Endodermal cell (in vitro differentiated cells): Measurements from ENCODE around the gene GLYATL2. TPM values are rescaled to one million over a fixed set of nuclear protein-coding genes. Genes with fewer than 3 reads are reported as not detected.

Experiments
- DNase-seq: peaks from one replicate; pipeline ENCODE4 v3.0.0-alpha.2; 2017
- H3K27ac ChIP-seq: 2 replicates; pipeline ENCODE4 v1.5.1; 2013; ENCODE audit warnings: mild to moderate bottlenecking, low read depth, low read length, moderate library complexity
- H3K27me3 ChIP-seq: 2 replicates; pipeline ENCODE4 v1.6.1; 2013; ENCODE audit warnings: mild to moderate bottlenecking, low read length, moderate library complexity; ENCODE audit not compliant: insufficient read depth, control insufficient read depth, poor library complexity, severe bottlenecking
- H3K36me3 ChIP-seq: 2 replicates; pipeline ENCODE4 v1.7.0; 2013; ENCODE audit warnings: mild to moderate bottlenecking, low read length, moderate library complexity; ENCODE audit not compliant: control insufficient read depth, insufficient read depth
- H3K4me1 ChIP-seq: one replicate; pipeline ENCODE4 v1.7.0; 2013; ENCODE audit warnings: low read length; ENCODE audit not compliant: control insufficient read depth, insufficient read depth
- H3K4me3 ChIP-seq: 2 replicates; pipeline ENCODE4 v1.5.1; 2013; ENCODE audit warnings: mild to moderate bottlenecking, low read length, moderate library complexity
- H3K9ac ChIP-seq: 2 replicates; pipeline ENCODE4 v1.6.1; 2013; ENCODE audit warnings: mild to moderate bottlenecking, low read length, moderate library complexity; ENCODE audit not compliant: poor library complexity, severe bottlenecking; ENCODE audit errors: extremely low read depth
- H3K9me3 ChIP-seq: 2 replicates; pipeline ENCODE4 v1.6.1; 2013; ENCODE audit warnings: mild to moderate bottlenecking, low read length, moderate library complexity; ENCODE audit not compliant: control insufficient read depth
- H3K27ac Mint-ChIP-seq: 2 replicates; pipeline ENCODE4 v1.8.0; 2020; ENCODE audit warnings: mixed read lengths
- H3K27me3 Mint-ChIP-seq: 2 replicates; pipeline ENCODE4 v1.8.0; 2021; ENCODE audit warnings: mild to moderate bottlenecking, mixed read lengths; ENCODE audit not compliant: insufficient read depth
- H3K36me3 Mint-ChIP-seq: 2 replicates; pipeline ENCODE4 v1.8.0; 2020; ENCODE audit warnings: low read depth, mixed read lengths
- H3K4me1 Mint-ChIP-seq: 2 replicates; pipeline ENCODE4 v1.8.0; 2020; ENCODE audit warnings: mixed read lengths
- H3K4me3 Mint-ChIP-seq: 2 replicates; pipeline ENCODE4 v1.8.0; 2020; ENCODE audit warnings: mild to moderate bottlenecking, moderate library complexity, mixed read lengths
- H3K9me3 Mint-ChIP-seq: 2 replicates; pipeline ENCODE4 v1.8.0; 2020; ENCODE audit warnings: mild to moderate bottlenecking, mixed read lengths
- WGBS, 2 experiments: methylation state at CpG; one replicate each; pipeline versions ENCODE4 v1.1.5 to v1.1.7; 2013; ENCODE audit warnings: missing lambda C conversion rate in 2 of 2, mixed read lengths in 1 of 2; ENCODE audit not compliant: insufficient coverage in 1 of 2, insufficient read length in 1 of 2; 5-methylcytosine and 5-hydroxymethylcytosine counted together
- total RNA-seq, 2 donors: library from RNA; stranded (reverse); fragmentation: NEBNext Ultra II Directional in 1 of 2; extraction: Animal tissue kit (Norgen Biotek cat#: 25700) in 1 of 2; gene quantifications; 2 replicates in 1 of 2; 3 replicates in 1 of 2; pipeline ENCODE4 v1.2.1, GENCODE V29; 2021
- TF ChIP-seq, protein P1 (sequence below): fragments of 200-600 bp; sonication (generic); conservative IDR thresholded peaks from 2 replicates; pipeline ENCODE4 v1.5.0; 2021; ENCODE audit warnings: antibody characterized with exemption, mild to moderate bottlenecking

The GLYATL2 gene
- total RNA-seq, 2 donors from 2014 or later: 0.35 to 1.4 TPM

GRCh38 chr11:58801974-58802545, 42.4 kb downstream of the GLYATL2 start:
- Histone ChIP-seq H3K9me3 (peaks cover 80% of the 10 kb centered on the region), H3K4me3 (no peak overlapping the region), H3K27ac (no peak overlapping the region), H3K4me1 (no peaks in the 10 kb centered on the region), H3K27me3 (no peaks in the 10 kb centered on the region), H3K9ac (no peak overlapping the region), H3K36me3 (no peaks in the 10 kb centered on the region)
- Mint-ChIP-seq H3K36me3 (no peaks in the 10 kb centered on the region), H3K27me3 (no peaks in the 10 kb centered on the region), H3K4me1 (no peaks in the 10 kb centered on the region), H3K4me3 (no peak overlapping the region), H3K9me3 (peaks cover 63% of the 10 kb centered on the region), H3K27ac (no peak overlapping the region)
- DNase-seq: no peak
- TF ChIP-seq, protein P1, sequence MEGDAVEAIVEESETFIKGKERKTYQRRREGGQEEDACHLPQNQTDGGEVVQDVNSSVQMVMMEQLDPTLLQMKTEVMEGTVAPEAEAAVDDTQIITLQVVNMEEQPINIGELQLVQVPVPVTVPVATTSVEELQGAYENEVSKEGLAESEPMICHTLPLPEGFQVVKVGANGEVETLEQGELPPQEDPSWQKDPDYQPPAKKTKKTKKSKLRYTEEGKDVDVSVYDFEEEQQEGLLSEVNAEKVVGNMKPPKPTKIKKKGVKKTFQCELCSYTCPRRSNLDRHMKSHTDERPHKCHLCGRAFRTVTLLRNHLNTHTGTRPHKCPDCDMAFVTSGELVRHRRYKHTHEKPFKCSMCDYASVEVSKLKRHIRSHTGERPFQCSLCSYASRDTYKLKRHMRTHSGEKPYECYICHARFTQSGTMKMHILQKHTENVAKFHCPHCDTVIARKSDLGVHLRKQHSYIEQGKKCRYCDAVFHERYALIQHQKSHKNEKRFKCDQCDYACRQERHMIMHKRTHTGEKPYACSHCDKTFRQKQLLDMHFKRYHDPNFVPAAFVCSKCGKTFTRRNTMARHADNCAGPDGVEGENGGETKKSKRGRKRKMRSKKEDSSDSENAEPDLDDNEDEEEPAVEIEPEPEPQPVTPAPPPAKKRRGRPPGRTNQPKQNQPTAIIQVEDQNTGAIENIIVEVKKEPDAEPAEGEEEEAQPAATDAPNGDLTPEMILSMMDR: no peak
- WGBS, 2 experiments: 73% methylated on average over 3 of the region's 4 CpGs; no CpG with 5 or more reads in 1 of the 2 experiments

DNA sequence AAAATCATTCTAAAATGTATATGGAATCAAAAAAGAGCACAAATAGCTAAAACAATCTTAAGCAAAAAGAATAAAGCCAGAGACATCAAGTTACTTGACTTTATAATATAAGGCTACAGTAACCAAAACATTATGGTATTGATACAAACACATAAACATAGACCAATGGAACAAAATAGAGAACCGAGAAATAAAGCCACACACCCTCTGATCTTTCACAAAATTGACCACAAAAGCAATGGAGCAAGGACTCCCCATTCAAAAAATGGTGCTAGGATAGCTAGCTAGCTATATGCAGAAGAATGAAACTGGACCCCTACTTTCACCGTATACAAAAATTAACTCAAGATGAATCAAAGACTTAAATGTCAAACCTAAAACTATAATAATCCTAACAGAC, 43.2 kb downstream of the GLYATL2 start:
- Histone ChIP-seq H3K36me3 (no peaks in the 10 kb centered on the region), H3K9ac (no peak overlapping the region), H3K4me1 (no peaks in the 10 kb centered on the region), H3K27ac (no peak overlapping the region), H3K4me3 (no peak overlapping the region), H3K27me3 (no peaks in the 10 kb centered on the region), H3K9me3 (peaks cover 74% of the 10 kb centered on the region)
- Mint-ChIP-seq H3K27me3 (no peaks in the 10 kb centered on the region), H3K27ac (no peak overlapping the region), H3K4me3 (no peak overlapping the region), H3K36me3 (no peaks in the 10 kb centered on the region), H3K9me3 (peaks cover 59% of the 10 kb centered on the region), H3K4me1 (no peaks in the 10 kb centered on the region)
- WGBS, 2 experiments: 62 to 75% methylated on average over 2 of the region's 2 CpGs
- no peak for DNase-seq
- TF ChIP-seq, protein P1: no peak

DNA sequence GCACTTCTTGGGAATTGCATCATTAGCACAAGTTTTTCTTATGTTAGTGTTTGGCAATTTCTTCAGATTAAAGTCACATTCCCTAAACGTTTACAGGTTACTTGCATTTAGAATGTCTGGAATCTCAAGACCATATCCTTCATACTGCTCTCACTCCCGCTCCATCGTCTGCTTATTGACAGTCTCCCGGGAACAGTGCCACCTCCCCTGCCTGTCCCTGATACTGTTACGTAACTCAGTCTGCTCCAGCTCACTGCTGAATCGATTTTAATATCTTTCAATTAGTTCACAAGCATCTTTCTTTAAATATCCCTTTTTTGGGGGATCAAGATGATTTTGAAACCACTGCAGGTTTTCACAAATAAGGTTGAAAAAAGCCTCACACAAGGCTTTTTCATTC, 48.2 kb downstream of the GLYATL2 start:
- DNase-seq: no peak
- Histone ChIP-seq H3K36me3 (no peaks in the 10 kb centered on the region), H3K4me3 (no peak overlapping the region), H3K9me3 (peaks cover 69% of the 10 kb centered on the region), H3K9ac (no peak overlapping the region), H3K4me1 (no peaks in the 10 kb centered on the region), H3K27me3 (no peaks in the 10 kb centered on the region), H3K27ac (no peak overlapping the region)
- no peaks in the 10 kb centered on the region for H3K27me3 Mint-ChIP-seq
- peaks cover 55% of the 10 kb centered on the region for H3K9me3 Mint-ChIP-seq
- WGBS, 2 experiments: 57 to 81% methylated on average over 4 to 6 of the region's 6 CpGs
- no peak overlapping the region for H3K4me3 Mint-ChIP-seq
- H3K27ac Mint-ChIP-seq: no peak overlapping the region
- TF ChIP-seq, protein P1: no peak
- no peaks in the 10 kb centered on the region for H3K36me3 Mint-ChIP-seq
- H3K4me1 Mint-ChIP-seq: no peaks in the 10 kb centered on the region
